Measurements from ENCODE around the gene TULP4. TPM values are rescaled to one million over a fixed set of nuclear protein-coding genes. Genes with fewer than 3 reads are reported as not detected.
"Not testable (repeated sequence)": the region's sequence is repeated elsewhere in the genome, so short reads cannot be mapped to it uniquely, and the experiment has no call there.

The TULP4 gene
- total RNA-seq, 6 experiments from 2014 or later: 27.0 to 42.4 (median 32.3) TPM

DNA sequence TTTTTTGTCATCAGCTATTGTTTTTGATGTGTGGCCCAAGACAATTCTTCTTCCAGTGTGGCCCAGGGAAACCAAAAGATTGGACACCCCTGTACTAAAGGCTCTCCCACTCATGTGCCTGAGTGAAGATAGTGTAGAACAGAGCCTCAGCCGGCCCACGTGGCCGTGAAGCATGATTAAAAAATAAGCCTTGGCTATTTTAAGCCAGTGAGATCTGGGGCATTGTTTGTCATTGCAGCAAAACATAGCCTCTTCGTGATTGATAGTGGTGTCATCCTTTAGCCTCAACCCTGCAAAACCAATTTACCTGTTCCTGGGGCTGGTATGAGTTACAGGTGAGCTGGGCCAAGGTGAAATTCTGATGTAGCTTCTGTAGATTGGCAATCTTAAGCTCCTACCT, 85.3 kb downstream of the TULP4 start:
- TF ChIP-seq, protein P1, sequence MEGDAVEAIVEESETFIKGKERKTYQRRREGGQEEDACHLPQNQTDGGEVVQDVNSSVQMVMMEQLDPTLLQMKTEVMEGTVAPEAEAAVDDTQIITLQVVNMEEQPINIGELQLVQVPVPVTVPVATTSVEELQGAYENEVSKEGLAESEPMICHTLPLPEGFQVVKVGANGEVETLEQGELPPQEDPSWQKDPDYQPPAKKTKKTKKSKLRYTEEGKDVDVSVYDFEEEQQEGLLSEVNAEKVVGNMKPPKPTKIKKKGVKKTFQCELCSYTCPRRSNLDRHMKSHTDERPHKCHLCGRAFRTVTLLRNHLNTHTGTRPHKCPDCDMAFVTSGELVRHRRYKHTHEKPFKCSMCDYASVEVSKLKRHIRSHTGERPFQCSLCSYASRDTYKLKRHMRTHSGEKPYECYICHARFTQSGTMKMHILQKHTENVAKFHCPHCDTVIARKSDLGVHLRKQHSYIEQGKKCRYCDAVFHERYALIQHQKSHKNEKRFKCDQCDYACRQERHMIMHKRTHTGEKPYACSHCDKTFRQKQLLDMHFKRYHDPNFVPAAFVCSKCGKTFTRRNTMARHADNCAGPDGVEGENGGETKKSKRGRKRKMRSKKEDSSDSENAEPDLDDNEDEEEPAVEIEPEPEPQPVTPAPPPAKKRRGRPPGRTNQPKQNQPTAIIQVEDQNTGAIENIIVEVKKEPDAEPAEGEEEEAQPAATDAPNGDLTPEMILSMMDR (IDR thresholded peaks at IDR 0.05): no peak
- TF ChIP-seq POLR2A (IDR thresholded peaks at IDR 0.05): no peak
- ATAC-seq: no peak
- Histone ChIP-seq H3K4me3 (no peak overlapping the region), H3K4me1 (no peaks in the 10 kb centered on the region), H3K9me3 (no peaks in the 10 kb centered on the region), H3K36me3 (no peaks in the 10 kb centered on the region), H3K27ac (no peak overlapping the region), H3K27me3 (no peaks in the 10 kb centered on the region)
- 84% methylated on average over 2 of the region's 4 CpGs for WGBS (ENCODE audit: insufficient coverage, low coverage, low lambda C conversion rate, missing lambda C conversion rate)
- no peak for DNase-seq
- intact Hi-C loops (cut with DNase I): no loop called here

DNA sequence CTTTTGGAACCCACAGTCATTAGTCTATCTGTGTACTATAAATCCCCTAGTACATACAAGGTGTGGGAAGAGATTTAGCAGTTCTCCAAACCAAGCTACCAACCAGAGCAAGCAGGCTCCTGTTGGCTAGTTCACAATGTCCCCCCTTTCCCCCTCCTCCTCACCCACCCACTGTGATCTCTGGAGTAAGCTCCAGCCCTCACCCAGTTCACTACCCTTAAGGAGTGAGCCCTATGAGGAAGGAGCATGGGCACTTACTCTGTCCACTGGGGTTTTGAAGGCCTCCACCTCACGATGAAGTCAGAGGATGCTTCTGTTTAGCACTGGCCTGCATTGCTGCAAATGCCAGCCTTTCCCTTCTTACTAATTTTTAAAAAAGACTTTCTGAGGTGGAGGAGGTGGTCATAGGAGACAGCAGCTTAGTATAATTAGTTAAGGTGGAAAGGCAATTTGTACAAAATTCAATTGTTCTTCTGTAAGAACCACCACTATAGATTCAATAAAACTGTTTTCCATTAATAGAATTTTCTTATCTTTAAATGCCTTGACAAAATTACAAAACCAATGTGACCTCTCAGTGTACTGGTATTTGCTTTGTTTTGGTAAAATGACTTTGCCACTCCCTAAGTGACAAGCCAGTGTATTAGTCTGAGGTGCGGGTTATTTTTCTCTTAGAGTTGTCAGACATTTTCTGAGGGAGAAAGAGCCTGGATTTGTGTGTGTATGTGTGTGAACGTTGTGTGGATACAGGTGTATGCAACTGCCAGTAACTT, 86.2 kb downstream of the TULP4 start:
- Histone ChIP-seq H3K27me3 (no peaks in the 10 kb centered on the region), H3K4me1 (no peaks in the 10 kb centered on the region), H3K4me3 (no peak overlapping the region), H3K27ac (no peak overlapping the region), H3K36me3 (no peaks in the 10 kb centered on the region), H3K9me3 (no peaks in the 10 kb centered on the region)
- TF ChIP-seq POLR2A (IDR thresholded peaks at IDR 0.05): no peak
- TF ChIP-seq, protein P1 (IDR thresholded peaks at IDR 0.05): no peak
- DNase-seq (no peak), ATAC-seq (no peak)
- intact Hi-C loops (cut with DNase I): no loop called here
- WGBS (ENCODE audit: insufficient coverage, low coverage, low lambda C conversion rate, missing lambda C conversion rate): 63% methylated on average over 3 of the region's 3 CpGs

DNA sequence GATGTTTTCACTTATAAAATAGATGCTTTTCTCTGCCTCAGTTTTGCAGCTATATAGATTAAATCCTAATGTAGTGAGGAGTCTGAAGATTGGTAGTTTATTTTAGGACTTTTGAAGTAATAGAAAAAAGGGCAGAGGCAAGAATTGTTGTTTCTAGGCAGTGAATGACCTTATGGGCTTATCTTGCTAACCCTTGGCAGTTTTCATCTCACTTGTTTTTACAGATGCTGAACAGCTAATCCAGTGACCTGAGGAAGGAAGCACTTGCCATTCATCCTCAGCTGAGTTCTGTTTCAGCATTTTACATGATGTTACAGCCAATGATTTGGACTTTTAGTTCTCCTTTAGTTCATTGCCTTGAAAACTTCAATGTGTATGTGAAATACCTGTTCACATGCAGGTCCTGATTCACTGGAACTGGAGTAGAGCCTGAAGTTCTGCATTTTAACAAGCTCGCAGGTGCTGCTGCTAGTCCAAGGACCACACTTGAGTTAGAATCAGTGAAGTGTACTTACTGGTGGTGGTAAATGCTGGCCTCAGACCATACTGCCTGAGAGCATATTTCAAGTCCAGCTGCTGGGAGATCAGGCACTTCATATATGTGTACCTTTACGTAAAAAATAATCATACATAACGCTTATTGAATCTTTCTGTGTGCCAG, 86.9 kb downstream of the TULP4 start:
- intact Hi-C loops (cut with DNase I): no loop called here
- Histone ChIP-seq H3K9me3 (no peaks in the 10 kb centered on the region), H3K36me3 (no peaks in the 10 kb centered on the region), H3K27ac (no peak overlapping the region), H3K27me3 (no peaks in the 10 kb centered on the region), H3K4me1 (no peaks in the 10 kb centered on the region), H3K4me3 (no peak overlapping the region)
- whole genome bisulfite sequencing (ENCODE audit: insufficient coverage, low coverage, low lambda C conversion rate, missing lambda C conversion rate): 79% methylated on average over 3 of the region's 3 CpGs
- DNase-seq (no peak), ATAC-seq (peak in 2 of 4 donors; percentile 33 to 43)
- no peak for TF ChIP-seq POLR2A (IDR thresholded peaks at IDR 0.05)
- TF ChIP-seq, protein P1 (IDR thresholded peaks at IDR 0.05): no peak

DNA sequence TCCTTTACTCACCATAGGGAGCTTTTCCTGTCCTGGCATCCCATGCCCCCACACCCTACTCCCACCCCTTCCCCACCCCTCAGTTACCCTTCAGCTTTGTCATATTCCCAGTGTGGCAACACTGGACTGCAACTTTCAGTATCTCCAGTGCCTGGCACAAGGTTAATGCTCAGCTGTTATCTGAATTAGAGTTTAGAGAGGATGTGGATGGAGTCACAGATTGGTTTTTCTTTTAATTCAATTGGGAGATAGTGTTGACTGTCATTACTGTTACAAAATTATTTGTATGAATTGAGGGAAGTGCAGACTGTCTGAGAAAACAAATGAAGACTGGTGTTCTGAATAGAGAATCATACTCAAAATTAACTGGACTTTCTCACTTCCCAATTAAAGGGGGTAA, 89.9 kb downstream of the TULP4 start:
- Histone ChIP-seq H3K27ac (no peak overlapping the region), H3K9me3 (no peaks in the 10 kb centered on the region), H3K27me3 (no peaks in the 10 kb centered on the region), H3K4me1 (no peaks in the 10 kb centered on the region), H3K36me3 (no peaks in the 10 kb centered on the region), H3K4me3 (no peak overlapping the region)
- intact Hi-C loops (cut with DNase I): no loop called here
- TF ChIP-seq, protein P1 (IDR thresholded peaks at IDR 0.05): no peak
- no peak for TF ChIP-seq POLR2A (IDR thresholded peaks at IDR 0.05)
- DNase-seq (no peak), ATAC-seq (no peak)

DNA sequence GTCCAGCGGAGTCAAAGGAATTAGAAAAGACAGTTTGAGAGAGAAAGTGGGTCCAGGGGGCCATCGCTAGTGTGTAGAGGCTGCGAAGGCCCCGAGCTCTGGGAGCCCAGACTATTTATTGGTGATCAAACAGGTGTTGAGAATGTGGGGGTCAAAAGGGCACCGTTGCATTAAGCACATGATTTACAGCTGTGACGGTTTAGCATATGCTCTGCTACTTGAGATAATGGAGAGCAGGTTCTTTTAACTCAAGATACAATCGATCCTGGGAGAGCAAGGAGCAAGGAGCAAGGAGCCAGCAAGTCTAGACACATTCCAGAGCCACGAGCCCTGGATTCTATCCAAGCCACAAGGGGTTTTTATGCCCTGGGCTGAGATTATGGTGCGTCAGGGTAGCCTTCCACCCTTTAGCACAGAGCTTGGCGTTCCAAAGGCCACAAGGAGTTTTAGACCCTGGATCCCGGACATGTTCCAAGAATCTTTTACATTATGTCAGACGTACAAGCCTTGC, 93.1 kb downstream of the TULP4 start:
- H3K27me3 ChIP-seq; H3K4me3 ChIP-seq; ATAC-seq; H3K4me1 ChIP-seq; H3K27ac ChIP-seq; H3K36me3 ChIP-seq; H3K9me3 ChIP-seq; intact Hi-C loops (cut with DNase I); DNase-seq: not testable (repeated sequence)
- 86% methylated on average over 9 of the region's 12 CpGs for WGBS (ENCODE audit: insufficient coverage, low coverage, low lambda C conversion rate, missing lambda C conversion rate)
